ENCODE data around the gene SKIDA1. TPM values are rescaled to one million over a fixed set of nuclear protein-coding genes. Genes with fewer than 3 reads are reported as not detected.

SKIDA1 gene
- total RNA-seq, 1 experiment from 2014 or later, result 0.40 TPM

- H3K36me3 Mint-ChIP-seq (ENCODE audit: insufficient read depth, unreplicated experiment), result no peaks in the 10 kb centered on the region
- no peak overlapping the region for H3K4me3 Mint-ChIP-seq (ENCODE audit: low read depth, unreplicated experiment)
- no peak overlapping the region for H3K27ac Mint-ChIP-seq (ENCODE audit: unreplicated experiment)
- BruUV-seq (replicated peaks), result no TSS peak
- intact Hi-C loops (cut with micrococcal nuclease; ENCODE audit: unreplicated experiment), result no loop called here
- CTCF ChIA-PET, result interaction anchor here (1.5 kb wide), 1 partner anchor 9 kb away, joined by 7 read pairs; no protein-coding TSS in a partner anchor
- no peaks in the 10 kb centered on the region for H3K27me3 Mint-ChIP-seq (ENCODE audit: unreplicated experiment)
- TF ChIP-seq CTCF (IDR thresholded peaks at IDR 0.05; ENCODE audit: unreplicated experiment), result no peak
- H3K9me3 Mint-ChIP-seq (ENCODE audit: low read depth, unreplicated experiment), result no peaks in the 10 kb centered on the region
- no peaks in the 10 kb centered on the region for H3K4me1 Mint-ChIP-seq (ENCODE audit: low read depth, unreplicated experiment)
- DNase-seq, result no peak
Observed at GRCh38 chr10:21487416-21488180, 37.9 kb downstream of the SKIDA1 start.

DNA sequence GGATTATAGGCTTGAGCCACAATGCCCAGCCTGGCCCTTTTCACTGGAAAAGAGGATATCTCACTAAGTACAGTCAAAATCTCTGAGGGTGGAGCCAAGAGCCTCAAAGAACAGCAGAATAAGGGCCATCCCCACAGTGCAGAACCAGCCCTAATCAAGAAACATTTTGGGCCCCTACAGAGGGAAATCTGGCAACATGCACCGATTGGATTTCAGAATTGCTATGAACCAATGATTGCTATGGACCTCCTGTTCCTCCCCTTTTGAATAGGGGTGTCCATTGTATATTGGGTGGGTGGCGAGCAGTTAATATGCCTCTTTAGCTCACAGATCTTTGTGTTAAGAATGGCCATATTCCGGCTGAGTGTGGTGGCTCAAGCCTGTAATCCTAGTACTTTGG, 42.7 kb downstream of the SKIDA1 start:
- BruUV-seq (replicated peaks), result no TSS peak
- TF ChIP-seq CTCF (IDR thresholded peaks at IDR 0.05; ENCODE audit: unreplicated experiment), result no peak
- Mint-ChIP-seq H3K4me3 (ENCODE audit: low read depth, unreplicated experiment) (no peak overlapping the region), H3K27ac (ENCODE audit: unreplicated experiment) (no peak overlapping the region), H3K9me3 (ENCODE audit: low read depth, unreplicated experiment) (no peaks in the 10 kb centered on the region), H3K36me3 (ENCODE audit: insufficient read depth, unreplicated experiment) (no peaks in the 10 kb centered on the region), H3K4me1 (ENCODE audit: low read depth, unreplicated experiment) (peaks cover 10% of the 10 kb centered on the region), H3K27me3 (ENCODE audit: unreplicated experiment) (no peaks in the 10 kb centered on the region)
- DNase-seq, result no peak
- CTCF ChIA-PET, result no interaction called here
- intact Hi-C loops (cut with micrococcal nuclease; ENCODE audit: unreplicated experiment), result no loop called here

DNA sequence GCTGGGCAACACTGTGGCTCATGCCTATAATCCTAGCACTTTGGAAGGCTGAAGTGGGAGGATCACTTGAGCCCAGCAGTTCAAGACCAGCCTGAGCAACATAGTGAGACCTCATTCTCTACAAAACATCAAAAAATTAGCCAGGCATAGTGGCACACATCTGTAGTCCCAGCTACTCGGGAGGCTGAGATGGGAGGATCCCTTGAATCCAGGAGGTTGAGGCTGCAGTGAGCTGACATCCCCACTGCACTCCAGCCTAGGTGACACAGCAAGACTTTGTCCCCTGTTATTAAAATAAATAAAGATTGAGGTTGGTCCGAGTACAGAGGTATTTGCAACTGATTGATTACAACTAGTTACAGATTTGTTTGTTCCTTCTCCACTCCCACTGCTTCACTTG, 44.1 kb downstream of the SKIDA1 start:
- H3K9me3 Mint-ChIP-seq (ENCODE audit: low read depth, unreplicated experiment), result no peaks in the 10 kb centered on the region
- CTCF ChIA-PET, result no interaction called here
- H3K4me1 Mint-ChIP-seq (ENCODE audit: low read depth, unreplicated experiment), result peaks cover 10% of the 10 kb centered on the region
- intact Hi-C loops (cut with micrococcal nuclease; ENCODE audit: unreplicated experiment), result no loop called here
- no peak overlapping the region for H3K27ac Mint-ChIP-seq (ENCODE audit: unreplicated experiment)
- no peak for TF ChIP-seq CTCF (IDR thresholded peaks at IDR 0.05; ENCODE audit: unreplicated experiment)
- no peak overlapping the region for H3K4me3 Mint-ChIP-seq (ENCODE audit: low read depth, unreplicated experiment)
- no peaks in the 10 kb centered on the region for H3K27me3 Mint-ChIP-seq (ENCODE audit: unreplicated experiment)
- no TSS peak for BruUV-seq (replicated peaks)
- no peak for DNase-seq
- H3K36me3 Mint-ChIP-seq (ENCODE audit: insufficient read depth, unreplicated experiment), result no peaks in the 10 kb centered on the region

DNA sequence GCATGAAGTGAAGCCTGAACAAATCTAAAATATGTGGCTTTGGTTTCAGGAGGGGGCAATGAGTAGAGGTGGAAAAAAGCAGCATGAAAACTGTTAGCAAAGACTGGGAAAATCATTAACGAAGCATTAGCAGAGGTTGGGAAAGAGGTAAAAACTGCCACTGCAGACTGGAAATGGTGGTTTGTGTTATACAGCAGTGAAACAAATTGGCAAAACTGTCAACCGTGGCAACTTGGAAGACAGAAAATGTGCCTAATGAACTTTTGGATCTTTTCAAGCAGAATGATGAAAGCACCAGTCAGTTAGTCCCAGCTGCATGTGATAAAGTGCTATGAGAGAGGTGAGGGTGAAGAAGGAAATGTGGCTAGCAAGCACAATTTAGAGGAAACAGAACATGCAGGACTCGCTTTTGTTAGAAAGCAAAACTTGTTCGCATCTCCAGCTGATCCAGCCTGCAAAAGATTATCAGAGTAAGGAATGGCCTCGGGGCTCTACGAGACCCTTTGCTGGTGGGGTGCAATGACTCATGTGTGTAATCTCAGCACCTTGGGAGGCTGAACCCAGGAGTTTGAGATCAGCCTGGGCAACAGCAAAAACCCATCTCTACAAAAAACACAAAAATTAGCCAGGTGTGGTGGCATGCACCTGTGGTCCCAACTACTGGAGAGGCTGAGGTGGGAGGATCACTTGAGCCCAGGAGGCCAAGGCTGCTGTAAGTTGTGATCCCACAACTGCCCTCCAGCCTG, 45.7 kb downstream of the SKIDA1 start:
- no peaks in the 10 kb centered on the region for H3K27me3 Mint-ChIP-seq (ENCODE audit: unreplicated experiment)
- H3K9me3 Mint-ChIP-seq (ENCODE audit: low read depth, unreplicated experiment), result no peaks in the 10 kb centered on the region

More for the DNA sequence above, 45.7 kb downstream of the SKIDA1 start:
- Mint-ChIP-seq H3K4me1 (ENCODE audit: low read depth, unreplicated experiment) (peaks cover 10% of the 10 kb centered on the region), H3K27ac (ENCODE audit: unreplicated experiment) (no peak overlapping the region), H3K36me3 (ENCODE audit: insufficient read depth, unreplicated experiment) (no peaks in the 10 kb centered on the region), H3K4me3 (ENCODE audit: low read depth, unreplicated experiment) (no peak overlapping the region)
- TF ChIP-seq CTCF (IDR thresholded peaks at IDR 0.05; ENCODE audit: unreplicated experiment), result no peak
- BruUV-seq (replicated peaks), result no TSS peak
- CTCF ChIA-PET, result no interaction called here
- DNase-seq, result no peak
- intact Hi-C loops (cut with micrococcal nuclease; ENCODE audit: unreplicated experiment), result no loop called here

All from Calu3 (cell line).